GM12878 (cell line): ENCODE measurements around the gene MND1. TPM values are rescaled to one million over a fixed set of nuclear protein-coding genes. Genes with fewer than 3 reads are reported as not detected.

ENCODE experiments used
- ATAC-seq: fragments of 200-7000 bp; cut with Tn5 transposase; 3 replicates; pipeline ENCODE4 v1.9.1; 2020; ENCODE audit warnings: mild to moderate bottlenecking, moderate library complexity
- BruUV-seq: library from RNA; stranded (reverse); fragments of 400-500 nt; replicated peaks from 2 replicates; lab custom pipeline; 2021; lab: Mats Ljungman, UMichigan
- CTCF ChIA-PET: fragments of 300-600 bp; sonication (Branson Sonifier 250); formaldehyde crosslinking; extraction: SDS; loops from one replicate; lab custom pipeline; 2021; ENCODE audit warnings: inconsistent platforms; lab: Yijun Ruan, JAX
- POLR2A ChIA-PET: fragments of 350-600 bp; formaldehyde crosslinking; extraction: SDS; loops from one replicate; lab custom pipeline; 2021; ENCODE audit warnings: inconsistent platforms; lab: Charles Lee
- RAD21 ChIA-PET: fragments of 300-600 bp; sonication (Branson Sonifier 250); formaldehyde crosslinking; loops from one replicate; lab custom pipeline; 2023; ENCODE audit warnings: antibody characterized with exemption; ENCODE audit not compliant: unreplicated experiment; lab: Charles Lee
- SMC1A ChIA-PET: fragments of 300-600 bp; sonication (Branson Sonifier 250); formaldehyde crosslinking; loops from one replicate; lab custom pipeline; 2023; ENCODE audit not compliant: unreplicated experiment, uncharacterized antibody; lab: Charles Lee
- DNase-seq: peaks from one replicate; pipeline ENCODE4 v3.0.0-alpha.2; 2011; ENCODE audit warnings: low read depth, low spot score
- FAIRE-seq: peaks from 3 replicates; lab custom pipeline; 2011; peaks lifted over from hg19 to GRCh38; lab: Jason Lieb, UNC
- H2AFZ ChIP-seq: 2 replicates; pipeline ENCODE4 v1.6.0; 2011; ENCODE audit warnings: low read depth, low read length, control low read depth; ENCODE audit not compliant: control insufficient read depth
- H3K27ac ChIP-seq: 2 replicates; pipeline ENCODE4 v1.5.1; 2011; ENCODE audit warnings: control low read depth; ENCODE audit not compliant: control insufficient read depth, insufficient read depth
- H3K27me3 ChIP-seq, 2 experiments: replicated peaks in 1 of 2; 2 replicates each; pipeline versions ENCODE4 v1.6.0 to v1.6.1; 2011; ENCODE audit warnings: low read length in 1 of 2; ENCODE audit not compliant: control insufficient read depth in 2 of 2, insufficient read depth in 2 of 2
- H3K36me3 ChIP-seq, 2 experiments: 2 replicates each; pipeline ENCODE4 v1.5.1; 2011; ENCODE audit warnings: low read length in 1 of 2; ENCODE audit not compliant: control insufficient read depth in 2 of 2, insufficient read depth in 2 of 2
- H3K4me1 ChIP-seq: 2 replicates; pipeline ENCODE4 v1.6.1; 2011; ENCODE audit warnings: mild to moderate bottlenecking, low read length, moderate library complexity, mixed read lengths; ENCODE audit not compliant: control insufficient read depth, insufficient read depth
- H3K4me2 ChIP-seq: 2 replicates; pipeline ENCODE4 v1.6.0; 2011; ENCODE audit warnings: control low read depth; ENCODE audit not compliant: control insufficient read depth, insufficient read depth
- H3K4me3 ChIP-seq: fragments of 200-600 bp; sonication (generic); 2 replicates; pipeline ENCODE4 v1.5.1; 2016
- H3K79me2 ChIP-seq: 2 replicates; pipeline ENCODE4 v1.6.0; 2011; ENCODE audit warnings: low read length; ENCODE audit not compliant: control insufficient read depth, insufficient read depth
- H3K9ac ChIP-seq: 2 replicates; pipeline ENCODE4 v1.8.0; 2011; ENCODE audit warnings: low read length, control low read depth, mixed read lengths; ENCODE audit not compliant: control insufficient read depth, insufficient read depth
- H3K9me3 ChIP-seq: replicated peaks from 3 replicates; pipeline ENCODE4 v1.5.1; 2011; ENCODE audit warnings: mild to moderate bottlenecking, low read length; ENCODE audit not compliant: control insufficient read depth, insufficient read depth
- H4K20me1 ChIP-seq: 2 replicates; pipeline ENCODE4 v1.6.0; 2011; ENCODE audit not compliant: control insufficient read depth, insufficient read depth
- CREM ChIP-seq: IDR thresholded peaks from 2 replicates; pipeline ENCODE4 v1.6.1; 2014; ENCODE audit warnings: antibody characterized with exemption, low read depth
- EP300 ChIP-seq, 2 experiments: fragments of 150-350 bp in 1 of 2; IDR thresholded peaks; 2 replicates each; pipeline ENCODE4 v1.6.1; 2011 to 2012; ENCODE audit warnings: low read depth in 2 of 2, low read length in 2 of 2, borderline replicate concordance in 1 of 2, improper control_type of control experiment in 1 of 2, inconsistent platforms in 1 of 2; ENCODE audit not compliant: control insufficient read depth in 1 of 2
- HDGF ChIP-seq: fragments of 450-650 bp; IDR thresholded peaks from 2 replicates; pipeline ENCODE4 v1.6.1; 2016; ENCODE audit warnings: antibody characterized with exemption
- RELA ChIP-seq: fragments of 450-650 bp; IDR thresholded peaks from 2 replicates; pipeline ENCODE4 v1.8.0; 2014; ENCODE audit warnings: borderline replicate concordance; ENCODE audit not compliant: partially characterized antibody
- WGBS: methylation state at CpG from one replicate; pipeline ENCODE4 v1.1.6; 2016; ENCODE audit warnings: low lambda C conversion rate; ENCODE audit not compliant: insufficient replicate concordance, insufficient coverage; ENCODE audit errors: missing lambda C conversion rate; 5-methylcytosine and 5-hydroxymethylcytosine counted together
- in situ Hi-C: fragments of 300-500 bp; cut with MboI; formaldehyde crosslinking; loops from 9 replicates; pipeline ENCODE4 v1.14.3; 2018; ENCODE audit warnings: mixed read lengths
- intact Hi-C: fragments of 100-400 bp; cut with micrococcal nuclease; formaldehyde crosslinking; loops from one replicate; pipeline ENCODE4 v1.14.2; 2022; ENCODE audit not compliant: unreplicated experiment
- polyA plus RNA-seq, 11 experiments: library from polyadenylated mRNA; depleted of rRNA in 4 of 11; unstranded in 6 of 11; stranded (reverse) in 5 of 11; fragments of >200 nt; fragmentation: Nextera tagmentation in 4 of 11; fragmentation: Illumina TruSeq in 1 of 11; extraction: Ambion mirVana in 4 of 11; extraction: Trizol in 1 of 11; gene quantifications; 1 replicate in 1 of 11; 2 replicates in 10 of 11; pipeline versions ENCODE4 v1.2.1 to v1.2.3, GENCODE V29; 2011 to 2016; ENCODE audit warnings: inconsistent platforms in 2 of 11, missing spikeins in 2 of 11, low read depth in 1 of 11
- total RNA-seq, 4 experiments: library from RNA; depleted of rRNA in 3 of 4; stranded (reverse); fragments of >200 nt in 3 of 4; fragmentation: Illumina TruSeq in 1 of 4; extraction: Trizol in 1 of 4; gene quantifications; 2 replicates each; pipeline versions ENCODE4 v1.2.1 to v1.2.3, GENCODE V29; 2013 to 2021
- TF ChIP-seq, protein P1 (sequence below): fragments of 450-650 bp; formaldehyde crosslinking; IDR thresholded peaks from 2 replicates; pipeline ENCODE4 v1.5.0; 2022; ENCODE audit warnings: mild to moderate bottlenecking, missing genetic modification characterization

MND1 gene
- total and polyA plus RNA-seq, 10 of the 15 experiments (the other 5 are each of a cell fraction or from before 2014, with no cell fraction given), result 17.7 to 58.1 (median 47.3) TPM

DNA sequence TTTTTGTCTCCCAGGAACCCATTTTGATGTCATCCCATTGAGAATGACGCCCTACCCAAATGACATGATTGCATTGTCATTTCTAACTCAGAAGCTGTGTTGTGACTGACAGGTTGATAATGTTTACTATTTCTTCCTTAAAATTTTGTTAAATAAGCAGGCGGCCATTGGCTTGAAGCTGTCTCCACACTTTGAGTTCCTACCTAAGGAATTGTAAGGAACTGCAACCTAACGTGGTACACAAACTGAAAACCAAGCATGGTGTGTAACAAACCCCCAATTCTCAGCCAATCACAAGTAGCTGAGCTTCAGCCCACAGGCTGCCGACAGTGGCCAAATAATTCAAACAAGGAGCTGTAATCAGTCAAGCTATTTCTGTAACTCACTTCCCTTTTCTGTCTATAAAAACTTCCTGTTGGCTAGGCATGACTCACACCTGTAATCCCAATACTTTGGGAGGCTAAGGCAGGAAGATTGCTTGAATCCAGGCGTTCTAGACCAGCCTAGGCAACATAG is 2.9 kb upstream of the MND1 start (continued):
- TF ChIP-seq, protein P1, sequence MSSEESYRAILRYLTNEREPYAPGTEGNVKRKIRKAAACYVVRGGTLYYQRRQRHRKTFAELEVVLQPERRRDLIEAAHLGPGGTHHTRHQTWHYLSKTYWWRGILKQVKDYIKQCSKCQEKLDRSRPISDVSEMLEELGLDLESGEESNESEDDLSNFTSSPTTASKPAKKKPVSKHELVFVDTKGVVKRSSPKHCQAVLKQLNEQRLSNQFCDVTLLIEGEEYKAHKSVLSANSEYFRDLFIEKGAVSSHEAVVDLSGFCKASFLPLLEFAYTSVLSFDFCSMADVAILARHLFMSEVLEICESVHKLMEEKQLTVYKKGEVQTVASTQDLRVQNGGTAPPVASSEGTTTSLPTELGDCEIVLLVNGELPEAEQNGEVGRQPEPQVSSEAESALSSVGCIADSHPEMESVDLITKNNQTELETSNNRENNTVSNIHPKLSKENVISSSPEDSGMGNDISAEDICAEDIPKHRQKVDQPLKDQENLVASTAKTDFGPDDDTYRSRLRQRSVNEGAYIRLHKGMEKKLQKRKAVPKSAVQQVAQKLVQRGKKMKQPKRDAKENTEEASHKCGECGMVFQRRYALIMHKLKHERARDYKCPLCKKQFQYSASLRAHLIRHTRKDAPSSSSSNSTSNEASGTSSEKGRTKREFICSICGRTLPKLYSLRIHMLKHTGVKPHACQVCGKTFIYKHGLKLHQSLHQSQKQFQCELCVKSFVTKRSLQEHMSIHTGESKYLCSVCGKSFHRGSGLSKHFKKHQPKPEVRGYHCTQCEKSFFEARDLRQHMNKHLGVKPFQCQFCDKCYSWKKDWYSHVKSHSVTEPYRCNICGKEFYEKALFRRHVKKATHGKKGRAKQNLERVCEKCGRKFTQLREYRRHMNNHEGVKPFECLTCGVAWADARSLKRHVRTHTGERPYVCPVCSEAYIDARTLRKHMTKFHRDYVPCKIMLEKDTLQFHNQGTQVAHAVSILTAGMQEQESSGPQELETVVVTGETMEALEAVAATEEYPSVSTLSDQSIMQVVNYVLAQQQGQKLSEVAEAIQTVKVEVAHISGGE (CRISPR knock-in tag), result no peak
- no peak for TF ChIP-seq EP300 (IDR thresholded peaks at IDR 0.05; ENCODE audit: borderline replicate concordance in 1 of 2, control insufficient read depth in 1 of 2, low read depth in 2 of 2, low read length in 2 of 2)
- TF ChIP-seq CREM, result 0 out of 2 replicates have a peak, but pooled peaks have one; percentile 17
- TF ChIP-seq HDGF, result no peak

DNA sequence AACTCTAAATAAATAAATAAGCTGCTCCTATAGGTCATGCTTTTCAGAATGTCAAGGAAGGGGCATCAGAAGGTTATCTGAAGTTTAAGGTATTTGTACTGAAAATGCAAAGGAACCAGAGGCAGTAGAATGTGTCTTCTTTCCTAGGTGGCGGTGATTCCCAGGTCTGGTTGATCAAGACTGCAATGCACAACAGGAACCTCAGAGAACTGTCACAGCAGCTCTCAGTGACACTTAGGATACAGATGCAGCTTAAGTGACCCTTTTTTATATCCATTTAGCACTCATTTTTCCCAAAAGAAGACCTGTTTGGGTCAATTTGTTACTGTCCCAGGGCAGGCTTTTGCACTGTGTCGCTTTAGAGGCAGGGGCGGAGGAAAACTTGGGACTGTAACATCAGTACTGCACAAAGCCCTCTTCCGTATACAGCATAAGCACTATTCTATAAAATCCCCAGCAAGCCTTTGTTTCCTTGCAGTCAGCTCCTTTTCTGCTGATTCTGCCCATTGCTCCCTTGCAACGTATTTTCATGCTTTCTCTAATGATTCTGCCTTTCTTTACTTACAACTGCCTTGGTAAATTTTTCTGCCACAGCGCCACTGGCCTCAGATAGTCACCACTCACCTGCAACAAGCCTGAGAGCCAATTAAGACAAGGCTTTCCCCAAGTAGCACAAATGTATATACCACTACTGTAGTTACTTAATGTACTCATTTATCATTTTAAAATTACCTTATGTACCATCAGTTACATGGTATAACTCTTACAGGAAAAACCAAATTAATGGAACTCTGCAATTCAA is 1.5 kb upstream of the MND1 start:
- Histone ChIP-seq H4K20me1 (no peaks in the 10 kb centered on the region; the same call in 1 of the 2 replicates), H3K27ac (no peak overlapping the region), H3K9ac (no peak overlapping the region), H3K36me3 (no peaks in the 10 kb centered on the region), H3K9me3 (no peaks in the 10 kb centered on the region; the same call in 2 of the 3 replicates), H3K4me2 (no peak overlapping the region), H2AFZ (no peak overlapping the region), H3K79me2 (peaks cover 35% of the 10 kb centered on the region), H3K27me3 (no peaks in the 10 kb centered on the region), H3K4me3 (no peak overlapping the region), H3K4me1 (peaks cover 15% of the 10 kb centered on the region; the same call in 1 of the 2 replicates)
- intact Hi-C loops, result no loop called here
- SMC1A ChIA-PET, result interaction anchor here (0.6 to 7.9 kb wide), 12 partner anchors 20 to 407 kb away, joined by 3 to 97 read pairs (median 4); no protein-coding TSS in a partner anchor
- FAIRE-seq, result no peak
- DNase-seq, result no peak
- CTCF ChIA-PET, result interaction anchor here (0.6 to 10.4 kb wide), 10 partner anchors 13 to 407 kb away, joined by 3 to 142 read pairs (median 4); no protein-coding TSS in a partner anchor
- POLR2A ChIA-PET, result interaction anchor here (0.6 kb wide), 2 partner anchors 22 to 1205 kb away, joined by 3 read pairs; no protein-coding TSS in a partner anchor
- RAD21 ChIA-PET, result interaction anchor here (1.6 to 8.4 kb wide), 3 partner anchors 215 to 305 kb away, joined by 3 to 77 read pairs (median 23); no protein-coding TSS in a partner anchor
- no peak for ATAC-seq
- TF ChIP-seq RELA, result no peak
- in situ Hi-C loops, result loop anchor here (10.0 kb wide), 1 partner anchor 402 kb away; no protein-coding TSS in a partner anchor
- BruUV-seq, result no TSS peak
- 98% methylated on average over 6 of the region's 6 CpGs for WGBS
